Body of pancreas (tissue), 4 donors: ENCODE measurements around the gene CD109. TPM values are rescaled to one million over a fixed set of nuclear protein-coding genes. Genes with fewer than 3 reads are reported as not detected.

ENCODE experiments used
- ATAC-seq: fragments of 150-250 bp; one replicate; pipeline ENCODE4 v1.9.1; 2016
- DNase-seq, 4 donors: peaks; one replicate each; pipeline ENCODE4 v3.0.0-alpha.2; 2019
- H3K27ac ChIP-seq, 4 donors: fragments of 200-600 bp; sonication (generic); 1 replicate in 3 of 4; 2 replicates in 1 of 4; pipeline versions ENCODE4 v1.5.1 to v1.6.1; 2016 to 2019; ENCODE audit warnings: mild to moderate bottlenecking in 1 of 4, mixed read lengths in 1 of 4, moderate library complexity in 1 of 4
- H3K27me3 ChIP-seq, 2 donors: fragments of 200-600 bp; sonication (generic); one replicate each; pipeline ENCODE4 v1.6.0; 2016; ENCODE audit warnings: mild to moderate bottlenecking in 1 of 2
- H3K36me3 ChIP-seq, 2 donors: fragments of 200-600 bp; sonication (generic); replicated peaks in 1 of 2; 2 replicates each; pipeline ENCODE4 v1.5.1; 2016; ENCODE audit warnings: low read depth in 2 of 2; ENCODE audit not compliant: insufficient read depth in 1 of 2
- H3K4me1 ChIP-seq: fragments of 200-600 bp; sonication (generic); one replicate; pipeline ENCODE4 v1.6.0; 2016
- H3K4me3 ChIP-seq, 2 donors: fragments of 200-600 bp; sonication (generic); 1 replicate in 1 of 2; 2 replicates in 1 of 2; pipeline ENCODE4 v1.5.1; 2016 to 2019
- H3K9me3 ChIP-seq, 3 donors: fragments of 200-600 bp; sonication (generic); 1 replicate in 2 of 3; 2 replicates in 1 of 3; pipeline ENCODE4 v1.5.1; 2016
- POLR2A ChIP-seq, 3 donors: fragments of 450-650 bp; IDR thresholded peaks; one replicate each; pipeline ENCODE4 v1.6.1; 2016; ENCODE audit warnings: antibody characterized with exemption in 3 of 3, mild to moderate bottlenecking in 2 of 3
- WGBS, 2 donors: methylation state at CpG; one replicate each; pipeline ENCODE4 v1.1.5; 2017; 5-methylcytosine and 5-hydroxymethylcytosine counted together
- intact Hi-C: fragments of 100-400 bp; cut with DNase I; formaldehyde crosslinking; loops from one replicate; pipeline ENCODE4 v1.15.1; 2023
- total RNA-seq, 2 donors: library from RNA; depleted of rRNA; stranded (reverse); fragments of >200 nt; gene quantifications; one replicate each; pipeline ENCODE4 v1.1.0, GENCODE V29; 2016
- TF ChIP-seq, protein P1 (sequence below), 7 experiments: fragments of 450-650 bp in 4 of 7; fragments of 200-600 bp in 3 of 7; sonication (generic) in 3 of 7; IDR thresholded peaks; one replicate each; pipeline ENCODE4 v1.5.1; 2016 to 2019; ENCODE audit warnings: antibody characterized with exemption in 7 of 7

The CD109 gene
- total RNA-seq, 2 donors from 2014 or later, result 2.6 to 30.7 TPM

DNA sequence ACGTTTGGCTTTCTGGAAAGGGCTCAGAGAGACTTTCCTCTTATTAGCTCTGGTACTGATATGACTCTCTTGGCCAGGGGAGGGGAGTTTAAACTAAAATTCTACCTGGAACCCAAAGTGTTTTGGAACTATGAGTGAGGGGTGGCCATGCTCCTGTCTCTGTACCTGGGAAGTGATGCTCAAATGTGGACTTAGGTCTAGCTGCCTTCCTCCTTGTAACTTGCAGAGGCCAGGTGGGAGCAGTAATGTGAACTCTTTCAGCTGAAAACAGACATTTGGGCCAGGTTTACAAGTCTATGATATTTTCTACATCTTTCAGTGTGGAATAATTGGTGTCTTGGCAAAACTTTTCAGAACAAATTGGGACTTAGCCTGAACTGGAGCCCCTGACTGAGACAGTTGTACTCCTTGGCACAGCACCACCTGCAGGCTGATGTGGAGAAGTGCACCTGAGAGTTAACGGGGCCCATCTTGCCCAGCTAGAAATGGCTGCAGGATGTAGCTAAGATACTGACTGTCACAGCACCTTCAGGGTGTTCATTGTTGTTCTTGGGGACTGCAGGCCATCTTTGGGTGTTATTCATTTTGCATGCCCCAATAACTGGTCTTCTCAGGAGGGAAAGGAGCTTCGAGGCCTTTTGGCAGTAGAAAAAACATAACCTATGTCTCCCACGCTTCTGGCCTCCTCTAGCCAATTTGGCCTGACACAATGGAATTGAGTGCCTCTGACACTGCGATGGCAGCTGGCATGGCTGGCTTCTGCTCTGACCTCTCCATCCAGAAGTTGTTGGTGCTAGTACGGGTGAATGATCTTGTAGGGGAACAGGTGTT, 37.1 kb downstream of the CD109 start:
- intact Hi-C loops, result no loop called here
- Histone ChIP-seq H3K4me1 (no peaks in the 10 kb centered on the region), H3K27ac (no peak overlapping the region), H3K27me3 (no peaks in the 10 kb centered on the region), H3K4me3 (no peak overlapping the region), H3K36me3 (no peaks in the 10 kb centered on the region), H3K9me3 (no peaks in the 10 kb centered on the region)
- TF ChIP-seq POLR2A (IDR thresholded peaks at IDR 0.05), result no peak
- TF ChIP-seq, protein P1, sequence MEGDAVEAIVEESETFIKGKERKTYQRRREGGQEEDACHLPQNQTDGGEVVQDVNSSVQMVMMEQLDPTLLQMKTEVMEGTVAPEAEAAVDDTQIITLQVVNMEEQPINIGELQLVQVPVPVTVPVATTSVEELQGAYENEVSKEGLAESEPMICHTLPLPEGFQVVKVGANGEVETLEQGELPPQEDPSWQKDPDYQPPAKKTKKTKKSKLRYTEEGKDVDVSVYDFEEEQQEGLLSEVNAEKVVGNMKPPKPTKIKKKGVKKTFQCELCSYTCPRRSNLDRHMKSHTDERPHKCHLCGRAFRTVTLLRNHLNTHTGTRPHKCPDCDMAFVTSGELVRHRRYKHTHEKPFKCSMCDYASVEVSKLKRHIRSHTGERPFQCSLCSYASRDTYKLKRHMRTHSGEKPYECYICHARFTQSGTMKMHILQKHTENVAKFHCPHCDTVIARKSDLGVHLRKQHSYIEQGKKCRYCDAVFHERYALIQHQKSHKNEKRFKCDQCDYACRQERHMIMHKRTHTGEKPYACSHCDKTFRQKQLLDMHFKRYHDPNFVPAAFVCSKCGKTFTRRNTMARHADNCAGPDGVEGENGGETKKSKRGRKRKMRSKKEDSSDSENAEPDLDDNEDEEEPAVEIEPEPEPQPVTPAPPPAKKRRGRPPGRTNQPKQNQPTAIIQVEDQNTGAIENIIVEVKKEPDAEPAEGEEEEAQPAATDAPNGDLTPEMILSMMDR (IDR thresholded peaks at IDR 0.05), result peak; percentile 42 to 87 (median 63)
- ATAC-seq (peak; percentile 74), DNase-seq (peak; percentile 46 to 57 (median 54))
- WGBS, 2 donors, result 49 to 52% methylated on average over 6 of the region's 6 CpGs

DNA sequence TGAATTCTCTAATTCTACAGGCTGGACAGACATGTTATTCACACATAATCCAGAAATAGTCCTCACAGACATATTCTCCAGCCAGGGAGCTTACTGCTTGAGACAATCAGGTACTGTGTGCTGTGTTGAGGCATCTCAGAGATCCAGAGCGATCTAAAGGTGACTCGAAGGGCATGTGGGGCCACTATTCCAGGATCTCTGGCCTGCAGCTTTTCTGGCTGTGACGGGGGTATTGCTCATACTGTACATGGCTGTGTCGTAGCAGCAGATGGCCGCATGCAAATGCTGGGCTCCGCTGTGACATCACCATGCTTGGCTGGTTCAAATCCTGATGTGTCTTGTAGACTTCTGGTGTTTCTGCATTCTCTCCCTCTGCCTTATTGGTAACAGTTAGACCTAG, 37.8 kb downstream of the CD109 start:
- intact Hi-C loops, result no loop called here
- Histone ChIP-seq H3K4me1 (no peaks in the 10 kb centered on the region), H3K27me3 (no peaks in the 10 kb centered on the region), H3K27ac (no peak overlapping the region), H3K4me3 (no peak overlapping the region), H3K36me3 (no peaks in the 10 kb centered on the region), H3K9me3 (no peaks in the 10 kb centered on the region)
- WGBS, 2 donors, result 73 to 83% methylated on average over 3 to 6 of the region's 6 CpGs
- TF ChIP-seq POLR2A (IDR thresholded peaks at IDR 0.05), result no peak
- TF ChIP-seq, protein P1 (IDR thresholded peaks at IDR 0.05), result no peak
- DNase-seq, result no peak
- ATAC-seq, result no peak

DNA sequence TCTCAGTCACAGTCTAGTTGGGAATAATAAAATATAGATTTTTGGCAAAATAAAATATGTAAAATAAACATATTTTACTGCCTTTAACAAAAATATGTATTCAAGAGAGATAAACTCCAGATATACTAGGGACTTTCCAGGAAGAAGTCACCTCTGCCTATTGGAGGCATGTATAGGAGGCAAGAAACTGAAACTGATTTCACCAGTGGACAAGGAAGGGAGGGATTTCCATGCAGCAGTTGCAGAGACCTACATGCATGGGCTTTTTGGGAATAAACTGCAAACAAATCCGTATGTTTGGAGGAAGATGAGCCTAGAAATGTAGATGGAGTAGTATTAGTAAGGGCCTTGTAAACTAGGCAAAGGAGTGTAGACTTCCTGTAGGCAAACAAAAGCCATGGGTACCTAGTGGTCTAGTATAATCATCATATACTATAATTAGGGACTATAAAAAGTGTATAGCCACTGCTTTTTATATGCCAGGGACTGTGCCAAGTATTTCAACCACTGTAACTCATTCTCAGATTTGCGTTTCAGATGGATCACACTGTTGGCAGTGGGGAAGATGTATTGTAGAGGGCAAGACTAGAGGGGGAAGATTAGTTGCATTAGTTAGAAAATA, 38.9 kb downstream of the CD109 start:
- TF ChIP-seq POLR2A (IDR thresholded peaks at IDR 0.05), result no peak
- TF ChIP-seq, protein P1 (IDR thresholded peaks at IDR 0.05), result no peak
- 59 to 60% methylated on average over 2 of the region's 2 CpGs for WGBS, 2 donors
- Histone ChIP-seq H3K4me3 (no peak overlapping the region), H3K27me3 (no peaks in the 10 kb centered on the region), H3K36me3 (no peaks in the 10 kb centered on the region), H3K9me3 (no peaks in the 10 kb centered on the region), H3K4me1 (no peaks in the 10 kb centered on the region), H3K27ac (no peak overlapping the region)
- ATAC-seq (no peak), DNase-seq (no peak)
- intact Hi-C loops, result no loop called here

DNA sequence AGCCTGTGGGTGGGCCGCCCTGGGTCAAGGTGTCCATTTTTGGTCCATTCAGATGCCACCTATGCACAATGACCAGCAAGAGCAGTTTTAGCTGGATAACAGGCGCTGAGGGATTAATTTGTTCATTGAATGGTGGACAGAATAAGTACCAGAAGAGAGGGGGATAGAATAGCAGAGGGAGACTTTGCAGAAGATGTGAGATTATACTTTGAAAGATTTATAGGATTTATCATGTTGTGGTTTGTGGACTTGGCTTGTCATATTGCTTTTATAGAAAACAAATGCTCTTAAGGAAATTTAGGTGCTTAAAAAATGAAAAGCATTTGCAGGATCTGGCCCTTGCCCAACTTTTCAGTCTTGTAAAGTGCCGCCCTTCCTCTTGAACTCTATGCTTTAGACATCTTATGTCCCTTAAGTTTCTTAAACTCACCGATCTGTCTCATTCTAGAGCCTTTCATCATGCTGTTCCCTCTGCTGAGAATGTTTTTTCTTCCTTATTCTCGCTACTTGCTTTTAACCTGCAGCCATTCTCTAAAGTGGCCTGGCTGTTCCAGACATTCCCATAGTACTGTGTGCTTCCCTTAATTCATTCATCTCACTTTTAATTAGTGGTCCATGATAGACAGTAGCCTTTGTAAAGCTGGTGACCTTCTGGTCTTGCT, 42.5 kb downstream of the CD109 start:
- no peak overlapping the region for H3K4me3 ChIP-seq
- H3K27me3 ChIP-seq, result no peaks in the 10 kb centered on the region
- intact Hi-C loops, result no loop called here
- no peak overlapping the region for H3K27ac ChIP-seq
- DNase-seq, result no peak
- no peaks in the 10 kb centered on the region for H3K9me3 ChIP-seq
- TF ChIP-seq, protein P1 (IDR thresholded peaks at IDR 0.05), result no peak
- TF ChIP-seq POLR2A (IDR thresholded peaks at IDR 0.05), result no peak
- H3K36me3 ChIP-seq, result no peaks in the 10 kb centered on the region
- no peak for ATAC-seq
- no peaks in the 10 kb centered on the region for H3K4me1 ChIP-seq
- 62 to 67% methylated on average over 5 of the region's 5 CpGs for WGBS, 2 donors
